Right atrium auricular region (tissue), 2 donors: Measurements from ENCODE around the gene LCN10. TPM values are rescaled to one million over a fixed set of nuclear protein-coding genes. Genes with fewer than 3 reads are reported as not detected.

Experiments
- DNase-seq: peaks from one replicate; pipeline ENCODE4 v3.0.0-alpha.2; 2019; ENCODE audit warnings: low spot score
- H3K27ac ChIP-seq, 2 donors: fragments of 200-600 bp; sonication (generic); 1 replicate in 1 of 2; 2 replicates in 1 of 2; pipeline ENCODE4 v1.5.1; 2016 to 2019
- H3K27me3 ChIP-seq, 2 donors: fragments of 200-600 bp; sonication (generic); one replicate each; pipeline versions ENCODE4 v1.5.1 to v1.6.0; 2017 to 2019
- H3K36me3 ChIP-seq: fragments of 200-600 bp; sonication (generic); one replicate; pipeline ENCODE4 v1.5.1; 2016
- H3K4me1 ChIP-seq, 2 donors: fragments of 200-600 bp; sonication (generic); one replicate each; pipeline versions ENCODE4 v1.5.1 to v1.6.0; 2017 to 2019
- H3K4me3 ChIP-seq, 2 donors: fragments of 200-600 bp; sonication (generic); 1 replicate in 1 of 2; 2 replicates in 1 of 2; pipeline ENCODE4 v1.5.1; 2017 to 2019; ENCODE audit warnings: mild to moderate bottlenecking in 1 of 2, moderate library complexity in 1 of 2
- H3K9me3 ChIP-seq, 2 donors: fragments of 200-600 bp; sonication (generic); one replicate each; pipeline ENCODE4 v1.5.1; 2019
- CTCF ChIP-seq, 2 donors: fragments of 200-600 bp; sonication (generic); IDR thresholded peaks; one replicate each; pipeline ENCODE4 v1.5.1; 2019; ENCODE audit warnings: antibody characterized with exemption in 2 of 2
- total RNA-seq, 2 donors: library from RNA; depleted of rRNA; stranded (reverse); fragments of >200 nt; gene quantifications; one replicate each; pipeline ENCODE4 v1.1.0, GENCODE V29; 2016

The LCN10 gene
- total RNA-seq, 2 donors from 2014 or later, result 4.5 to 8.8 TPM

- no peak for TF ChIP-seq CTCF (IDR thresholded peaks at IDR 0.05)
- Histone ChIP-seq H3K4me1 (no peaks in the 10 kb centered on the region), H3K4me3 (no peak overlapping the region), H3K9me3 (no peaks in the 10 kb centered on the region), H3K27ac (no peak overlapping the region), H3K36me3 (no peaks in the 10 kb centered on the region), H3K27me3 (no peaks in the 10 kb centered on the region)
- no peak for DNase-seq
Measured at GRCh38 chr9:136703276-136703860, 39.4 kb downstream of the LCN10 start.

- TF ChIP-seq CTCF (IDR thresholded peaks at IDR 0.05), result no peak
- no peaks in the 10 kb centered on the region for H3K27me3 ChIP-seq
- no peak for DNase-seq
- no peak overlapping the region for H3K27ac ChIP-seq
- no peaks in the 10 kb centered on the region for H3K36me3 ChIP-seq
- H3K9me3 ChIP-seq, result no peaks in the 10 kb centered on the region
- no peaks in the 10 kb centered on the region for H3K4me1 ChIP-seq
- H3K4me3 ChIP-seq, result no peak overlapping the region
Measured at GRCh38 chr9:136701668-136702053, 41.1 kb downstream of the LCN10 start.

GRCh38 chr9:136700959-136701667 lies 41.6 kb downstream of the LCN10 start:
- Histone ChIP-seq H3K27ac (no peak overlapping the region), H3K36me3 (no peaks in the 10 kb centered on the region), H3K9me3 (no peaks in the 10 kb centered on the region), H3K4me1 (no peaks in the 10 kb centered on the region), H3K27me3 (no peaks in the 10 kb centered on the region), H3K4me3 (no peak overlapping the region)
- no peak for DNase-seq
- no peak for TF ChIP-seq CTCF (IDR thresholded peaks at IDR 0.05)

GRCh38 chr9:136700304-136700703 lies 42.4 kb downstream of the LCN10 start:
- no peaks in the 10 kb centered on the region for H3K9me3 ChIP-seq
- peaks cover 0 to 1% of the 10 kb centered on the region in 2 donors for H3K4me1 ChIP-seq
- H3K4me3 ChIP-seq, result no peak overlapping the region
- DNase-seq, result no peak
- H3K27ac ChIP-seq, result no peak overlapping the region
- no peaks in the 10 kb centered on the region for H3K27me3 ChIP-seq
- no peaks in the 10 kb centered on the region for H3K36me3 ChIP-seq
- no peak for TF ChIP-seq CTCF (IDR thresholded peaks at IDR 0.05)

GRCh38 chr9:136698635-136699246 lies 44.0 kb downstream of the LCN10 start:
- Histone ChIP-seq H3K4me1 (peaks cover 0 to 13% of the 10 kb centered on the region in 2 donors), H3K9me3 (no peaks in the 10 kb centered on the region), H3K4me3 (no peak overlapping the region), H3K36me3 (no peaks in the 10 kb centered on the region), H3K27ac (no peak overlapping the region), H3K27me3 (no peaks in the 10 kb centered on the region)
- DNase-seq, result no peak
- no peak for TF ChIP-seq CTCF (IDR thresholded peaks at IDR 0.05)
